ENCODE data around the gene ITIH5. TPM values are rescaled to one million over a fixed set of nuclear protein-coding genes. Genes with fewer than 3 reads are reported as not detected.

The ITIH5 gene
- total and polyA plus RNA-seq, 10 donors = 0.59 to 5.2 (median 1.7) TPM

GRCh38 chr10:7634142-7634894 lies 32.4 kb downstream of the ITIH5 start:
- 81 to 89% (median 88%) methylated on average over 10 of the region's 10 CpGs for WGBS, 5 donors
- no peak for DNase-seq
- intact Hi-C loops (cut with DNase I; ENCODE audit: low total_unique reads) = no loop called here
- peaks cover 0 to 24% (median 0%) of the 10 kb centered on the region in 7 donors for H3K27me3 ChIP-seq (replicated peaks in 1 of 7)
- no peak for TF ChIP-seq POLR2AphosphoS5 (IDR thresholded peaks at IDR 0.05)
- no peak for TF ChIP-seq POLR2A (IDR thresholded peaks at IDR 0.05)
- no peak for TF ChIP-seq CTCF (IDR thresholded peaks at IDR 0.05 in 8 of 11, conservative IDR thresholded peaks at IDR 0.05 in 3 of 11)
- H3K27ac ChIP-seq = no peak overlapping the region
- H3K4me1 ChIP-seq = no peaks in the 10 kb centered on the region
- peaks cover 0 to 13% (median 9%) of the 10 kb centered on the region in 8 donors for H3K9me3 ChIP-seq
- H3K36me3 ChIP-seq = no peaks in the 10 kb centered on the region
- no peak overlapping the region for H3K4me3 ChIP-seq

DNA sequence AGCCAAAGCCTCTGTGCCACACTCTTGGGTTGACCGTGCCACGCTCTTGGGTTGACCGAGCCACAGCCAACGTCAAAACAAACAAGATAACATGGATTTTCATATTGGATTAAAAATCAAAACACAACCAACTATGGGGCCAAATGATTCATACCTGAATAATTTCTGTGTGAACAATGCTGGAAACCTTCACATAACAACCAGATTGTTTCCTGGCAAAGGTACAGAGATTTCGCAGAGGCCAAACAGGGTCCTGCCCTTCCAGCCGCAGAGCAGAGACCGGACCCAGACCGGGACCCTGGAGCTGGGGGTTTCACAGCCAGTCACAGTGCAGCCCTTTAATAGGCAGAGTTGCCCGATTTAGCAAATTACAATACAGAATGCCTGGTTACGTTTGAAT lies 40.5 kb downstream of the ITIH5 start:
- DNase-seq = no peak
- TF ChIP-seq POLR2A (IDR thresholded peaks at IDR 0.05) = no peak
- TF ChIP-seq POLR2AphosphoS5 (IDR thresholded peaks at IDR 0.05) = no peak
- TF ChIP-seq CTCF (IDR thresholded peaks at IDR 0.05 in 8 of 11, conservative IDR thresholded peaks at IDR 0.05 in 3 of 11) = no peak
- Histone ChIP-seq H3K36me3 (no peaks in the 10 kb centered on the region), H3K9me3 (no peaks in the 10 kb centered on the region), H3K27ac (no peak overlapping the region), H3K4me1 (no peaks in the 10 kb centered on the region), H3K27me3 (replicated peaks in 1 of 7) (peaks cover 0 to 2% (median 0%) of the 10 kb centered on the region in 7 donors), H3K4me3 (no peak overlapping the region)
- 79 to 89% (median 86%) methylated on average over 10 of the region's 10 CpGs for WGBS, 5 donors
- intact Hi-C loops (cut with DNase I; ENCODE audit: low total_unique reads) = no loop called here

DNA sequence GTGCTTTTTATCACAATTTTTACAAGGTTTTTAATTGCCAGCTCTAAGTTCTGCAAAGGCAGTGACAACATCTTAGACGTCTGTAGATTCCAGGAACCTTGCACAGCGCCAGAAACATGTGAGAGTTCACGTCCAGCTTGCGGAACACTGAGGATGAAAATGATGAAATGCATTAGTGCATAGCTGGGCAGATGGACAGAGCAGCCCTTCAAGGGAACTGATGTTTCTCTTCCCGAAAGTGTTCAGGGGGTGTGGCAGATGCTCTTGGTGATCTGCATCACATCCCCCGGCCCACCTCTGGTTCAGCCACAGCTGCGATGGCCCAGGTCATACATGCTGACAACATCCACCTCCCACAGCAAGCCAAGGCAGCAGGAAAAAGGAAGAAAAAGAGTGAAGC lies 40.9 kb downstream of the ITIH5 start:
- intact Hi-C loops (cut with DNase I; ENCODE audit: low total_unique reads) = no loop called here
- TF ChIP-seq POLR2AphosphoS5 (IDR thresholded peaks at IDR 0.05) = no peak
- TF ChIP-seq CTCF (IDR thresholded peaks at IDR 0.05 in 8 of 11, conservative IDR thresholded peaks at IDR 0.05 in 3 of 11) = no peak
- no peak for TF ChIP-seq POLR2A (IDR thresholded peaks at IDR 0.05)
- no peak overlapping the region for H3K4me3 ChIP-seq
- WGBS, 5 donors = 75 to 86% (median 83%) methylated on average over 7 of the region's 7 CpGs
- no peaks in the 10 kb centered on the region for H3K36me3 ChIP-seq
- no peaks in the 10 kb centered on the region for H3K9me3 ChIP-seq
- H3K27me3 ChIP-seq (replicated peaks in 1 of 7) = no peaks in the 10 kb centered on the region
- no peak for DNase-seq
- H3K27ac ChIP-seq = no peak overlapping the region
- H3K4me1 ChIP-seq = no peaks in the 10 kb centered on the region

DNA sequence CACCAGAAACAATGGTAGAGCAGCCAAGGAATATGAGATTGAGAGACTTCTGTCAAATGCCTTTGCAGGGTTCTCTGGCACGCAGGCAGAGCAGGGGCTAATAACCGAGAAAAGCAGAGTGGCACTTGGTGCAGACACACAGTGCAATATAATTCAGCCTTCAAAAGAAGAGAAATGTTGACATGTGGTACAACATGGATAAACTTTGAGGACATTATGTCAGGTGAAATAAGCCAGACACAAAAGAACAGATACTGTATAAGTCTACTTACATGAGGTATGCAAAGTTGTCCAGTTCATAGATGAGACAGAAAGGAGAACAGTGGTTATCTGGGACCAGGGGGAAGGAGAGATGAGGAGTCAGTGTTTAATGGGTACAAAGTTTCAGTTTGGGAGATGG lies 41.8 kb downstream of the ITIH5 start:
- no peak overlapping the region for H3K27ac ChIP-seq
- no peaks in the 10 kb centered on the region for H3K4me1 ChIP-seq
- TF ChIP-seq POLR2AphosphoS5 (IDR thresholded peaks at IDR 0.05) = no peak
- TF ChIP-seq CTCF (IDR thresholded peaks at IDR 0.05 in 8 of 11, conservative IDR thresholded peaks at IDR 0.05 in 3 of 11) = no peak
- TF ChIP-seq POLR2A (IDR thresholded peaks at IDR 0.05) = no peak
- H3K36me3 ChIP-seq = no peaks in the 10 kb centered on the region
- H3K4me3 ChIP-seq = no peak overlapping the region
- H3K9me3 ChIP-seq = no peaks in the 10 kb centered on the region
- no peak for DNase-seq
- no peaks in the 10 kb centered on the region for H3K27me3 ChIP-seq (replicated peaks in 1 of 7)
- 89 to 100% (median 92%) methylated on average over 2 of the region's 2 CpGs for WGBS, 5 donors
- intact Hi-C loops (cut with DNase I; ENCODE audit: low total_unique reads) = no loop called here

Data from spleen (tissue), 11 donors.